Measurements from ENCODE around the gene PRPS2.

The PRPS2 gene

GRCh38 chrX:12791257-12792228, at the start of gene PRPS2:
PRPS2 (plus strand) TSS chrX:12791412; CDS start chrX:12791498, 86 bp downstream.
- in situ Hi-C loops (cut with MboI; ENCODE audit: low sequenced_read_pairs), result no loop called here

- in situ Hi-C loops (cut with MboI; ENCODE audit: low sequenced_read_pairs), result no loop called here
These were observed 49.8 kb upstream of the PRPS2 start for GRCh38 chrX:12741416-12741815.

- in situ Hi-C loops (cut with MboI; ENCODE audit: low sequenced_read_pairs), result no loop called here
These were observed 43.8 kb upstream of the PRPS2 start for GRCh38 chrX:12747433-12747832.

GRCh38 chrX:12751887-12752286, 39.3 kb upstream of the PRPS2 start:
- in situ Hi-C loops (cut with MboI; ENCODE audit: low sequenced_read_pairs), result no loop called here

GRCh38 chrX:12753366-12753765, 37.8 kb upstream of the PRPS2 start:
- in situ Hi-C loops (cut with MboI; ENCODE audit: low sequenced_read_pairs), result no loop called here

GRCh38 chrX:12758291-12758690, 32.9 kb upstream of the PRPS2 start:
- in situ Hi-C loops (cut with MboI; ENCODE audit: low sequenced_read_pairs), result no loop called here

GRCh38 chrX:12767856-12768255, 23.4 kb upstream of the PRPS2 start:
- in situ Hi-C loops (cut with MboI; ENCODE audit: low sequenced_read_pairs), result no loop called here

GRCh38 chrX:12768491-12768890, 22.7 kb upstream of the PRPS2 start:
- in situ Hi-C loops (cut with MboI; ENCODE audit: low sequenced_read_pairs), result no loop called here

- in situ Hi-C loops (cut with MboI; ENCODE audit: low sequenced_read_pairs), result no loop called here
These were observed 20.8 kb upstream of the PRPS2 start for GRCh38 chrX:12770440-12770839.

GRCh38 chrX:12771445-12772069, 19.7 kb upstream of the PRPS2 start:
- in situ Hi-C loops (cut with MboI; ENCODE audit: low sequenced_read_pairs), result no loop called here

- in situ Hi-C loops (cut with MboI; ENCODE audit: low sequenced_read_pairs), result no loop called here
These were observed 13.5 kb upstream of the PRPS2 start for GRCh38 chrX:12777670-12778069.

GRCh38 chrX:12779534-12779933, 11.7 kb upstream of the PRPS2 start:
- in situ Hi-C loops (cut with MboI; ENCODE audit: low sequenced_read_pairs), result no loop called here

GRCh38 chrX:12788645-12789044, 2.6 kb upstream of the PRPS2 start:
- in situ Hi-C loops (cut with MboI; ENCODE audit: low sequenced_read_pairs), result no loop called here

GRCh38 chrX:12789976-12790375, 1.2 kb upstream of the PRPS2 start:
- in situ Hi-C loops (cut with MboI; ENCODE audit: low sequenced_read_pairs), result no loop called here

GRCh38 chrX:12790885-12791256, 341 bp upstream of the PRPS2 start:
- in situ Hi-C loops (cut with MboI; ENCODE audit: low sequenced_read_pairs), result no loop called here

- in situ Hi-C loops (cut with MboI; ENCODE audit: low sequenced_read_pairs), result no loop called here
These were observed 1.5 kb downstream of the PRPS2 start for GRCh38 chrX:12792711-12793110.

- in situ Hi-C loops (cut with MboI; ENCODE audit: low sequenced_read_pairs), result no loop called here
These were observed 3.4 kb downstream of the PRPS2 start for GRCh38 chrX:12794654-12795053.

GRCh38 chrX:12798601-12799000, 7.4 kb downstream of the PRPS2 start:
- in situ Hi-C loops (cut with MboI; ENCODE audit: low sequenced_read_pairs), result no loop called here

- in situ Hi-C loops (cut with MboI; ENCODE audit: low sequenced_read_pairs), result no loop called here
These were observed 7.9 kb downstream of the PRPS2 start for GRCh38 chrX:12799118-12799517.

- in situ Hi-C loops (cut with MboI; ENCODE audit: low sequenced_read_pairs), result loop anchor here (25.0 kb wide), 1 partner anchor 685 kb away; no protein-coding TSS in a partner anchor
These were observed 11.5 kb downstream of the PRPS2 start for GRCh38 chrX:12802741-12803140.

GRCh38 chrX:12804655-12805054, 13.4 kb downstream of the PRPS2 start:
- in situ Hi-C loops (cut with MboI; ENCODE audit: low sequenced_read_pairs), result loop anchor here (25.0 kb wide), 1 partner anchor 683 kb away; no protein-coding TSS in a partner anchor

- in situ Hi-C loops (cut with MboI; ENCODE audit: low sequenced_read_pairs), result loop anchor here (25.0 kb wide), 1 partner anchor 682 kb away; no protein-coding TSS in a partner anchor
These were observed 14.1 kb downstream of the PRPS2 start for GRCh38 chrX:12805333-12805732.
